Activated effector memory CD4-positive, alpha-beta T cell treated with Interleukin-2 at 50 U/mL for 16 hours (primary cell): ENCODE measurements around the gene GDAP2.

Source experiments
- DNase-seq: peaks from one replicate; pipeline ENCODE4 v3.0.0-alpha.2; 2020

GDAP2 gene

GRCh38 chr1:117838911-117839310 lies 90.5 kb downstream of the GDAP2 start:
- no peak for DNase-seq

GRCh38 chr1:117836069-117836468 lies 93.4 kb downstream of the GDAP2 start:
- DNase-seq, result no peak

DNA sequence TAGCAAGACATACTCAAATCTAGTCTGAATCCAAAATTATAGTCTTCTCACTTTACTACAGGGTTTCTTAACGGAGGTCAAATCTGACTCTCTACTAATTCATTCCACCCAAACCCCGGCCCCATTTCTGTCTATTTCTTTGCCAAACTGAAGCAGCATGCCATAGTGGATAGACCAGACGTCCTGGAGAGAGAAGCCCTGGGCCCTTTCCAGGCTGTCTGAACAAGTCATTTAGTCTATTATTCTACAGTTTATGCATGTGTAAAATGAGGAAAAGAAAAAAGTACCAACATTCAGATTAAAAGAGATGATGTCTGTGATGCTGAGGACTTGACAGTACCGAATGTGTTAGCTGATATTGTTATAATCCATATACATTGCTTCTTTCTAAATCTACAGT lies 95.0 kb downstream of the GDAP2 start:
- no peak for DNase-seq

- DNase-seq, result no peak
These were observed 97.0 kb downstream of the GDAP2 start for GRCh38 chr1:117832453-117832852.

DNA sequence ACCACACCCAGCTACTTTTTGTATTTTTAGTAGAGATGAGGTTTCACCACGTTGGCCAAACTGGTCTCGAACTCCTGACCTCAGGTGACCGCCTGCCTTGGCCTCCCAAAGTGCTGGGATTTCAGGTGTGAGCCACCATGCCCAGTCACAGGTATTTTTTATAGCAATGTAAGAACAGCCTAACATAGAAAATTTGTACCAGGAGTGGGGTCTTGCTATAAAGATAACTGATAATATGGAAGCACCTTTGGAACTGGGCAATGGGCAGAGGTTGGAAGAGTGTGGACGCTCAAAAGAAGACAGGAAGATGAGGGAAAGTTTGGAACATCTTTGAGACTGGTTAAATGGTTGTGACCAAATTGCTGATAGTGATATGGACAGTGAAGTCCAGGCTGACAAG lies 99.2 kb downstream of the GDAP2 start:
- DNase-seq, result no peak

DNA sequence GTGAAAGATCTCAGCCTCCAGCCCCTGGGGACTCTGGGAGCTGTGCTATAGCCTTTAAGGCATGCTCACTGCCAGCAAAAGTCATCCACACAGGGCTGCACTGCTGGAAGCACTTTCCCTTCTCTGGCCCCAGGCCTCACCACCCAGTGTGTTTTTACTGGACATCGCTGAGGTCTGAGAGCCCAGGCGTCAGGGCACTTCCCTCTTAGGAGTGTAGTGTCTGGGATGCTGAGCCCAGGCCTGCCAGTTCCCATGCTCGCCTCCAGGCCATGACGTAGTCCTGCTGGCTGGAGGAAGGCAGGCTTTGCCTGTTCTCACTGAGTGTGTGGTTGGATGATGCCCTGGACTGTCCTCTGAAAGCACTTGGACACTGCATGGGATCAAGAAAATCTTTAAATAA lies 101.2 kb downstream of the GDAP2 start:
- DNase-seq, result no peak

DNA sequence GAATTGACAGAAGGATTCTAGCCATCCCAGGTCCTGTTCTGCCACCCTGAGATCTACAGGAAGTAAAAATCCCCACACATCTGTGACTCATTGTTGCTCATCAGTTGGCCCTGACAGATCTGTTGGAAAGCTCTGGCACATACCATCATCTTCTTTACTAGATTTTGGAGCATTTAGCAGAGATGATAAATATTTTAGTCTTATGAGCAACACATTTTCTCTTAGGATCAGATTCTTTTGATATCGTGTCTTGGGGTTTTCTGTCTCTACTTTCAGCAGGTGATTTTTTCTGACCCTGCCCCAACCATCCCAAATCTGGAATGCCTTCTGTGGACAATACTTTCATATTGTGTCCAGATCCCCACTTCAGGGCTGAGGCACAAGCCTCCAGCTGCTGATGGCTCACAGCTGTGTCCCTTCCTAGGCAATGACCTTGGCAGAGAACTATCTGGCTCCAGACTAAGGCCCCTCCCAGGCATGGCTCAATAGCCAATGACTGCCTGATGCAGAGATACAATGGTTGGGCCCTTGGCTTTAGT lies 102.8 kb downstream of the GDAP2 start:
- no peak for DNase-seq

GRCh38 chr1:117826119-117826518 lies 103.3 kb downstream of the GDAP2 start:
- no peak for DNase-seq

DNA sequence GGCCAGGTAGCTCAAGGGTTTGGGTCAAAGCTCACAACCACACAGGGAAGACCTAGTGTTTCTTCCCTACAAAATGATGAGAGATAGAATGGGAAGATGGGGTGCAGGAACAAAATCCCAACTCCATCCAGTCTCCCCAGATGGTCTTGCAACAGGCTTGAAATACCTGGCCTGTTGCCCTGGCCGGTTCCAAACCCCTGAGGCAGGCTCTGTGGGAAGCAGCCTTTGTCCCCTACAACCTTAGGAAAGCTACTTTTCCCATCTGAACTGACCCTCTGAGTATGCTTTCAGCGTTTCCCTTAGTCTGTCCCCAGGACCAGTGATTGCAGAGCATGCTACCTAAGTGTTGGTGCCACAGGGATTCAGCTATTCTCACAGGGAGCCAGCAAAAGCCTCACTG lies 104.0 kb downstream of the GDAP2 start:
- DNase-seq, result no peak

DNA sequence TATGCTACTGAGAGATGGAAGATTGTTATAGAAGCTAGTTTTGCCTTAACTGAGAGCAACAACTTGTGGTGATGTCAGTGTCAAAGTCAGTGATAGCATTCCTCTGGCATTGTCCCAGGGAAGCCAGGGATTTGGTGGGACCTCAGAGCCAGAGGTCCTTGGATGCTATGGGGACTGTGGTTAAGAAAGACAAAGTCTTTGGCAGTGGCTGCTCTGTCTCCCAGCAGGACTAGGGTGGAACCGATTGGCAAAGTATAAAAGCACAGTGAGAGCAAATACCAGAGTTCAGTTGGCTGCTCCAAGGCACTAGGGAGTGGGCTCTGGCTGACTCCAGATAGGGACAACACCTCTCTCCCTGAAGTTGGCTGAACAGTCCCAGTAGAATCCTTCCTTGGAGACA lies 104.8 kb downstream of the GDAP2 start:
- DNase-seq, result no peak

GRCh38 chr1:117821774-117822482 lies 107.5 kb downstream of the GDAP2 start:
- DNase-seq, result no peak

DNA sequence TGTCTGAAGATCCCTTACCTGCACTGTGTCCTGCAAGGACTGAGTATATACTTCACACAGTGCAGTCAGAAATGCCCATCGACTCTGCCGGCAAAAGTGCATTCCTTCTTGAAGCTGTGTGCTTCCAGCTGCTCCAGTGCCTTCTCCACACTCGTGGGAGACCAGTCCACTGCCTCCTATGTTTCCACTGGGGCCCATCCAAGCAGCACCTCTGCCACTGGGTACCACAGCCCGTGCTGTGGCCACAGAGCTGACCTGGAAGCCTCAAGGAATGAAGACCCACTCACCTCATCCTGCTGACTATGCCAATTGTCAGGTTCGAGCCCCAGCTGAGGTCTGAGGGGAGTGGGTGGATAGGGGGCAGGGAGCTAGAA lies 108.1 kb downstream of the GDAP2 start:
- DNase-seq, result no peak

DNA sequence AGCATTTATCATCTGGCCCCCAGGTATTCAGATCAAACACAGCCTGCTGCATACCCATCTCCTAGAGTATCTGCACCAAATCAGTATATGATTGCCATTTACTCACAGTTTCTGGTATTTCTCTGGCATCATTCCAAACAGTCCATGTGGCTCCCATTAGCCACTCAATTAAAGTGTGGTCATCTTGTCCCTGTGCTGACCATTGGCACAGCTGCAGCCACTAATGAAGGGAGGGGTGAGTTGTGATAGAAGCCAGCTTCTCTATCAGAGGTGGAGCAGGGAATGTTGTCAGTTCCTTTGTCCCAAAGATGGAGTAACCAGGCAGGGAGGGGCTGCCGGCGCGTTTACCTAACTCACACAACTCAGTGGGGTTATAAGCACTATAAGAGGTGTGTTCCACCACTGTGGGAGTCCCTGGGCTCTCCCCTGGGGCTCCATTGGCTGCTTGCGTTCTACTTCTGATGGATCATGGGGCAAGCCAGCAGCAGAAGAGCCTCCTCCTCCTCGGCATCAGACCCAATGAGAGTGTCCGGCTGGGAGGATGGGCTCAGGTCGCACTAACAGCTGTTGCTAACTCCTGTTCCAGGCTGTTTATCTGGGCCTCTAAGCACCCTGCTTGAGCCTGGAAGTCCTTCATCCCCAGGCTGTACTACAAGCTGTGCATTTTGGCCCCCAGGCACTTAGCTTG lies 108.6 kb downstream of the GDAP2 start:
- no peak for DNase-seq

DNA sequence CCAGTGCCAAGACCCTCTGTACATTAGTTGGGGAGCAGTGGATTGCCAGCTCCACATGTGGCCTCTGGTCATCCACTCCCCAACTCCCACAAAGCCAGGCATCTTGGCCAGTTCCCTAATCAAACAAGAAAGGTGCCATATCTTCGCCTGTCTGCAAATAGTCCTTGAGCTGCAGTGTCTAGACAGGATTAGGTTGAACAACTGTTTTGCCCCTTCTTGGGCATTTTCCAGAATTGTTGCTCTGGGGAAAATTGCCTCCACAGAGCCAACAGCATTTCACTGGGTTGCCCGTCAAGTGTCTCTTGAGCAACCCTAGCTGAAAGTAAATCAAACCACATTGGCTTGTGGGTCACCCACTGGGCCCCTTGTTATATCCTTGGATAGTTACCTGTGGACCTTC lies 109.3 kb downstream of the GDAP2 start:
- DNase-seq, result no peak

DNA sequence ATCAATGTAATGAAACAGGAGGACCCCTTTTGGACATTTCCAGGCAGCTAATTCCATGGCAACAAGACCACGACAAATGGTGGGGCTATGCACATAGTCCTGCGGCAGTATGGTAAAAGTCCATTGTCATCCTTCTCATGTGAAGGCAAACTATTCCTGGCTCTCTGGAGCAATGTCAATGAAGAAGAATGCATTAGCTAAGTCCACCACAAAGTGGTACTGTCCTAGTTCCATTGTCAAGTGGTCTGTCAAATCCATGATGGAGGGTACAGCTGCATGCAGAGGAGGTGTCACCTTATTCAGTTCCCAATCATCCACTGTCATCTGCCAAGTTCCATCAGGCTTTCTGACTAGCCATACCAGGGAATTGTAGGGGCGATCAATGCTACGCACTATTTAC lies 110.1 kb downstream of the GDAP2 start:
- DNase-seq, result no peak

DNA sequence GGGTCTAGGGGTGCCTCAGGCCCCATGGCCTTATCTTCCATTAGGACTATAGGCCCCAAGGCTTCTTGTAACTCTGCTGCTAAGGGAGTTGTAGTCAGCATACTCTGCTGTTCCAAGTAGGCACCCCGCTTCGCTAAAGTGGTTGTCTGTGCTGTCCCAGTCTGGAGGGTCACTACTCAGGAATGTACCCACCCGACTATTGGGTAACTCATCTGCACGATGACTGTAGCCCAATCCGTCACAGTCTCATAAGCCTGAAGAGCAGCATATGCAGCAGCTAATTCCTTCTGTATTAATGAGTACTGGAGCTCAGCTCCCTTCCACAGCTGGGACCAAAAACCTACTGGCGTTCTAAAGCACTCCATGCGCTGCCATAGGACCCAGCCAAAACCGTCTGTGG lies 111.0 kb downstream of the GDAP2 start:
- no peak for DNase-seq

DNA sequence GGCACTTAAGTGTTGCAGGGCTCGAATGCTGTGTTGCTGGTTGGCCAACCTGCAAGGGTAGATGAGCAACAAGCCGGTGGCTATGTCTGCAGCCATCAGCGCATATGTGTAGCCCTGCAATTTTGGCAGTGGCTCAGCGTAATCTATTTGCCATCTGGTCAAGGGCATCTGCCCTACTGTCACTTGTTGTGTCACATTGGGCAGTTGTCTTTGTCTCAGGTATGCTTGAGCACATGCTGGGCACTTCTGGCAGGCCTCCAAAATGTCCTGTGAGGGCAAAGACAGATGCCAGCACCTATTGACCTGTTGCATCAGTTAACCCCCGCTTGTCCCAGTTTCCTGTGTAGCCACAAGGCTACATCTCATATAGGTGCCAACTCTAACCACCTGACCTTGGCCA lies 111.8 kb downstream of the GDAP2 start:
- no peak for DNase-seq

DNA sequence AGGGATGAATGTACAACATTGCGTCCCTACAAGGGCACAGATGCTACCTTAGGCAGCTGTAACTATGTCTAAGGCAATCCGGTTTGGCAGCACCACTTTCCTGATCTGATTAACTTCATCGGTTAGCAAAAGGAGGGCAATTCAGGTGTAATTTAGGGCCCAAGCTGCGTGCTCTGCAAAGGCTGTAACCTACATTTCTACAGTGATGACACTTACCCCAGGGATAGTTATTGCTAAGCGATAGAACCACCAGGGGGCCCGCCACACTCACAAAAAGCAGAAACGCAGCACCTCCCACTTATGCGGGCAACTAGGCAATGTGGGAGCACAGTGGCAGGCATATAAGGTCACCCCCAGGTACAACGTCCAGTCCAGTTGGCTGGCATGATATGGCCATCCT lies 113.5 kb downstream of the GDAP2 start:
- DNase-seq, result no peak

DNA sequence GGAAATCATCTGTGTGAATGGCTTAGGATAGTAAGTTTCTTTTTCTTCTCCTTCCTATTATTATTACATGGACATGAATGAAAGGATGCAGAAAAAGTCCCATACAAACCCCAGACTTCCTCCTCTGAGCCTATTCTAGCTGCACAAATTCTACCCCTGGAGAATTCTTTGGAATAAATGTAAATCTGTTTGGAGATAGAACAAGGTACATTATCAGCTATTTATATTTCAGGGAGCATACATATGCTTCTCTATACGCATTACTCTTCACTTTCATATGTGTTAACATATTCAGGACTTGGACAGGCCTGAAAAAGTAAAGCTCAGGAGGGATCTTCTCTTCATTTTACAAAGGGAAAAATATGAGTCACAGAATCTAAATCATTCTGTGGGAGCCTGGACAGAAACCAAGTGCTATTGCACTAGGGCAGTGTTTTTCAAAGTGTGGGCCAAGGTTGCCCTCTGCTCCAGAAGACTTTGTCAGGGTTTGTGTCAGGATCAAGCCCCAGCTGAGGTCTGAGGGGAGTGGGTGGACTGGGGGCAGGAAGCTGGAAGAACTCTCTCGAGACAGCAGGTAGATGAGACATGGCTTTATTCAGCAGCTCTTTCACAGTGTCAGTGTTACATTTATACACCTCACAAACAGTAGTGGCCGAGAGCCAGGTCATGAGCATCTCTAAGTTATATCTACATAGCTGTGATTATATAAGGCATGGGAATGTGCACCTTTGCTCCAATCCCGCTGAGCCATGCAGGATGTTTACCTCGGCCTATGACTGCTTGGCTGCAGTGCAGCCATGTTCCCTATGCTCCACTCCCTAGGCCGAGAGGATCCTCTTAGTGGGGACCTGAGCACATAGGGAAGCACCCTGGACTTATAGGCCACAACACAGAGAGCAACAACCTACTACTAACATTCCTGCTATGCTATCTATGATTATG lies 114.3 kb downstream of the GDAP2 start:
- DNase-seq, result no peak
